SU-DHL-6 (cell line): ENCODE results near the gene SLC24A5.

Source experiments
- H2AFZ ChIP-seq: fragments of 200-600 bp; sonication (generic); 2 replicates; pipeline ENCODE4 v1.6.1; 2014; ENCODE audit warnings: low read depth, mild to moderate bottlenecking, moderate library complexity, mixed read lengths, antibody characterized with exemption, low read length; ENCODE audit not compliant: severe bottlenecking
- H3F3A ChIP-seq: fragments of 200-600 bp; shearing (Covaris generic); 2 replicates; pipeline ENCODE4 v1.6.0; 2016; ENCODE audit warnings: antibody characterized with exemption, mild to moderate bottlenecking; ENCODE audit not compliant: insufficient read depth
- H3K27ac ChIP-seq: fragments of 200-600 bp; sonication (generic); 2 replicates; pipeline ENCODE4 v1.5.1; 2016; ENCODE audit warnings: low read depth, mild to moderate bottlenecking, low read length, moderate library complexity, mixed read lengths
- H3K27me3 ChIP-seq: fragments of 200-600 bp; sonication (generic), shearing (Covaris generic); 2 replicates; pipeline ENCODE4 v1.6.0; 2014; ENCODE audit warnings: mild to moderate bottlenecking, low read length
- H3K36me3 ChIP-seq: fragments of 200-600 bp; sonication (generic); 2 replicates; pipeline ENCODE4 v1.6.1; 2014; ENCODE audit warnings: mild to moderate bottlenecking, low read length, mixed read lengths
- H3K4me2 ChIP-seq: fragments of 300-600, 200-600 bp; shearing (Covaris generic), sonication (generic); 2 replicates; pipeline ENCODE4 v1.6.0; 2014; ENCODE audit warnings: low read length, low read depth, mild to moderate bottlenecking; ENCODE audit not compliant: poor library complexity, severe bottlenecking
- H3K4me3 ChIP-seq: fragments of 200-600 bp; sonication (generic); 2 replicates; pipeline ENCODE4 v1.5.1; 2014; ENCODE audit warnings: antibody characterized with exemption, low read length, mild to moderate bottlenecking, mixed read lengths; ENCODE audit not compliant: insufficient read depth, poor library complexity, severe bottlenecking
- H3K79me2 ChIP-seq: fragments of 200-600 bp; sonication (generic); 2 replicates; pipeline ENCODE4 v1.6.1; 2014; ENCODE audit warnings: mild to moderate bottlenecking, low read length, moderate library complexity; ENCODE audit not compliant: insufficient read depth
- H3K9ac ChIP-seq: fragments of 200-600 bp; sonication (generic); 2 replicates; pipeline ENCODE4 v1.7.0; 2014; ENCODE audit warnings: mild to moderate bottlenecking, low read length
- H3K9me2 ChIP-seq: fragments of 200-600 bp; sonication (generic); replicated peaks from 2 replicates; pipeline ENCODE4 v1.6.1; 2014; ENCODE audit warnings: low read length; ENCODE audit not compliant: insufficient read depth
- H3K9me3 ChIP-seq: fragments of 200-600 bp; sonication (generic); 2 replicates; pipeline ENCODE4 v1.6.1; 2014; ENCODE audit warnings: low read length, mixed read lengths; ENCODE audit not compliant: insufficient read depth
- H4K20me1 ChIP-seq: fragments of 200-600 bp; sonication (generic); 2 replicates; pipeline ENCODE4 v1.6.1; 2014; ENCODE audit warnings: low read depth, mild to moderate bottlenecking, antibody characterized with exemption, low read length, moderate library complexity, mixed read lengths
- EZH2phosphoT487 ChIP-seq: fragments of 200-600 bp; sonication (generic), shearing (Covaris generic); conservative IDR thresholded peaks from 2 replicates; pipeline ENCODE4 v1.6.1; 2018; ENCODE audit warnings: mild to moderate bottlenecking, antibody characterized with exemption, low read length, moderate library complexity, mixed read lengths
- TF ChIP-seq, protein P1 (sequence below): fragments of 200-600 bp; sonication (generic); IDR thresholded peaks from one replicate; pipeline ENCODE4 v1.5.1; 2017; ENCODE audit warnings: antibody characterized with exemption, mild to moderate bottlenecking, low read length, moderate library complexity; ENCODE audit not compliant: insufficient read depth, poor library complexity, severe bottlenecking

The SLC24A5 gene

DNA sequence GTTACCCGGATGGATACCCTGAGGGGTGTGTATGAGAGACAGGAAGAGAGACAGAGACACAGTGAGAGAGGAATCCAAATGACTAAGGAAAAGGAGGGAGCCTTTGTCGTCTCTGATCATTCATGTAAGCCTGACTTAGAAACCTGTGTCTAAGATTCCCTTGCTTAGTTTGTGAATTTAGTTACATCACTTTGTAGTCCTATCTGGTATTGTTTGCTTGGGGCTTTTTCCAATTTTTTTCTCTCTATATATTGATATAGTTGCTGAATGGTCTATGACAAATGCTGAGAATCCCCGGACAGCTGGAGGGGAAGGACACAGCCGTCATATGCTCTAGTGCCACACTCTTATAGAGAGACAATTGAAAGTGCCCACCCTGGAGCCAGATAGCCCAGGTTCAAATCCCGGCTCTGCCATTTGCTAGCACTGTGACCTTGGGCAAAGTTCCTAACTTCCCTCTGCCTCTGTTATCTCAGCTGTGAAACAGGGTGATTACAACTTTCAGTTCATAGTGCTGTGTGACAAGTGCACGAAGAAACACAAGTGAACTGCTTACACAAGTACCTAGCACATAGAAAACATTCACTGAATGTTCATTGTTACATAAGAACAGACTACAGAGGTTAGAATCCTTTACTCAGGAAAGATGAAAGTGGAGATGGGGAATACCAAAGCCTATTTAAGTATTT is 6.0 kb downstream of the SLC24A5 start:
- no peaks in the 10 kb centered on the region for H3K79me2 ChIP-seq
- H3K36me3 ChIP-seq: no peaks in the 10 kb centered on the region
- H3K9me3 ChIP-seq: no peaks in the 10 kb centered on the region
- H3F3A ChIP-seq: no peaks in the 10 kb centered on the region
- no peak overlapping the region for H2AFZ ChIP-seq
- H3K4me3 ChIP-seq: no peak overlapping the region
- TF ChIP-seq, protein P1, sequence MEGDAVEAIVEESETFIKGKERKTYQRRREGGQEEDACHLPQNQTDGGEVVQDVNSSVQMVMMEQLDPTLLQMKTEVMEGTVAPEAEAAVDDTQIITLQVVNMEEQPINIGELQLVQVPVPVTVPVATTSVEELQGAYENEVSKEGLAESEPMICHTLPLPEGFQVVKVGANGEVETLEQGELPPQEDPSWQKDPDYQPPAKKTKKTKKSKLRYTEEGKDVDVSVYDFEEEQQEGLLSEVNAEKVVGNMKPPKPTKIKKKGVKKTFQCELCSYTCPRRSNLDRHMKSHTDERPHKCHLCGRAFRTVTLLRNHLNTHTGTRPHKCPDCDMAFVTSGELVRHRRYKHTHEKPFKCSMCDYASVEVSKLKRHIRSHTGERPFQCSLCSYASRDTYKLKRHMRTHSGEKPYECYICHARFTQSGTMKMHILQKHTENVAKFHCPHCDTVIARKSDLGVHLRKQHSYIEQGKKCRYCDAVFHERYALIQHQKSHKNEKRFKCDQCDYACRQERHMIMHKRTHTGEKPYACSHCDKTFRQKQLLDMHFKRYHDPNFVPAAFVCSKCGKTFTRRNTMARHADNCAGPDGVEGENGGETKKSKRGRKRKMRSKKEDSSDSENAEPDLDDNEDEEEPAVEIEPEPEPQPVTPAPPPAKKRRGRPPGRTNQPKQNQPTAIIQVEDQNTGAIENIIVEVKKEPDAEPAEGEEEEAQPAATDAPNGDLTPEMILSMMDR: no peak
- no peak for TF ChIP-seq EZH2phosphoT487
- no peak overlapping the region for H3K4me2 ChIP-seq
- H3K9me2 ChIP-seq: 0 out of 2 replicates have a peak, but pooled peaks cover 3% of the 10 kb centered on the region
- no peaks in the 10 kb centered on the region for H4K20me1 ChIP-seq
- 0 out of 2 replicates have a peak, but pooled peaks cover 4% of the 10 kb centered on the region for H3K27me3 ChIP-seq
- no peak overlapping the region for H3K27ac ChIP-seq
- no peak overlapping the region for H3K9ac ChIP-seq

DNA sequence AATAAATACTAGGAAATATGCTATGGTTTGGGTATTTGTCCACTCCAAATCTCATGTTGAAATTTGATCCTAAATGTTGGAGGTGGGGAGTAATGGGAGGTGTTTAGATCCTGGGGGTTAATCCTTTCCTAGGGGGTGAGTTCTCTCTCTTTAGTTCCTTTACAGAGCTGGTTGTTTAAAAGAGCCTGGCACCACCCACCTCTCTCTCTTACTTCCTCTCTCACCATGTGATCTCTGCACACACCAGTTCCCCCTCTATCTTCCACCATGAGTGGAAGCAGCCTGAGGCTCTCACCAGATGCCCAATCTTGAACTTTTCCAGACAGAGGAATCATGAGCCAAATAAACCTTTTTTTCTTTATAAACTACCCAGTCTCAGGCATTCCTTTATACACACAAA is 10.5 kb downstream of the SLC24A5 start:
- H3K9me3 ChIP-seq: no peaks in the 10 kb centered on the region
- H2AFZ ChIP-seq: no peak overlapping the region
- no peak overlapping the region for H3K4me2 ChIP-seq
- H3K9ac ChIP-seq: no peak overlapping the region
- H3F3A ChIP-seq: no peaks in the 10 kb centered on the region
- H3K79me2 ChIP-seq: no peaks in the 10 kb centered on the region
- TF ChIP-seq, protein P1: no peak
- no peak for TF ChIP-seq EZH2phosphoT487
- H3K27me3 ChIP-seq: 0 out of 2 replicates have a peak, but pooled peaks cover 4% of the 10 kb centered on the region
- H3K9me2 ChIP-seq: no peaks in the 10 kb centered on the region
- no peaks in the 10 kb centered on the region for H4K20me1 ChIP-seq
- H3K27ac ChIP-seq: no peak overlapping the region
- H3K4me3 ChIP-seq: no peak overlapping the region
- no peaks in the 10 kb centered on the region for H3K36me3 ChIP-seq

DNA sequence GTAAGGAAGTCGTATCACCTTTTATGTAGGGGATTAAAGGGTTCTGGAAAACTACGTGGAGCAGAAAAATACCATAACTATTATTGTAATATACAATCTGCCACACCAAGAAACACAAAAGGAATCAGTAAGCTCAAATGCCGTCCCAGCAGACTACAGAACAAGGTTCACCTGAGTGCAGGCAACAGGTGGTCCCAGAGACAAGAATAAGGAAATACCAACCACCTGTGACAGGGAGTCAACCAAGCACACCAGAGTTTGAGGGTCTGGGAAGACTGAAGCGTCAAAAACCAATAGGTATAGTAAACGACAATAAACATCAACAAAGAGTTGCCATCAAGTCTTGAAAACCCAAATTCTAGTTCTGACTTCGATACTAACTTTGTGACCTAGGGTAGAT is 12.1 kb downstream of the SLC24A5 start:
- Histone ChIP-seq H3K9ac (no peak overlapping the region), H3F3A (no peaks in the 10 kb centered on the region), H3K4me2 (no peak overlapping the region), H2AFZ (no peak overlapping the region), H3K27me3 (0 out of 2 replicates have a peak, but pooled peaks cover 4% of the 10 kb centered on the region), H3K9me2 (no peaks in the 10 kb centered on the region), H3K79me2 (no peaks in the 10 kb centered on the region), H3K4me3 (no peak overlapping the region), H4K20me1 (no peaks in the 10 kb centered on the region), H3K27ac (no peak overlapping the region), H3K9me3 (no peaks in the 10 kb centered on the region), H3K36me3 (no peaks in the 10 kb centered on the region)
- no peak for TF ChIP-seq EZH2phosphoT487
- TF ChIP-seq, protein P1: no peak
